ENCODE measurements around the gene SULT1C2.

GRCh38 chr2:108314586-108315296 is 26.0 kb downstream of the SULT1C2 start:
- no peak for TF ChIP-seq ZNF24 (IDR thresholded peaks at IDR 0.05)
- no peak for TF ChIP-seq XBP1 (CRISPR knock-in tag; IDR thresholded peaks at IDR 0.05)
- no peak for TF ChIP-seq ZNF501 (CRISPR knock-in tag; IDR thresholded peaks at IDR 0.05)
